Right lobe of liver (tissue), 6 donors: ENCODE data around the gene ATG2A. TPM values are rescaled to one million over a fixed set of nuclear protein-coding genes. Genes with fewer than 3 reads are reported as not detected.

Experiments used
- ATAC-seq, 4 donors: fragments of 200-7000 bp; cut with Tn5 transposase; one replicate each; pipeline ENCODE4 v1.9.1; 2020; ENCODE audit warnings: mild to moderate bottlenecking in 4 of 4, moderate library complexity in 4 of 4
- DNase-seq, 3 donors: peaks; one replicate each; pipeline ENCODE4 v3.0.0-alpha.2; 2020
- H3K27ac ChIP-seq, 3 donors: fragments of 200-600 bp; one replicate each; pipeline ENCODE4 v1.8.0; 2022
- H3K27me3 ChIP-seq, 2 donors: fragments of 200-600 bp; one replicate each; pipeline ENCODE4 v1.8.0; 2022
- H3K36me3 ChIP-seq, 4 donors: fragments of 200-600 bp; sonication (generic) in 1 of 4; one replicate each; pipeline versions ENCODE4 v1.5.1 to v1.8.0; 2017 to 2022; ENCODE audit warnings: control low read depth in 1 of 4
- H3K4me1 ChIP-seq, 4 donors: fragments of 200-600 bp; sonication (generic) in 1 of 4; one replicate each; pipeline versions ENCODE4 v1.5.1 to v1.8.0; 2017 to 2022; ENCODE audit warnings: control low read depth in 1 of 4
- H3K4me3 ChIP-seq, 3 donors: fragments of 200-600 bp; one replicate each; pipeline ENCODE4 v1.8.0; 2022
- H3K9me3 ChIP-seq, 4 donors: fragments of 200-600 bp; sonication (generic) in 1 of 4; one replicate each; pipeline versions ENCODE4 v1.5.1 to v1.8.0; 2017 to 2022; ENCODE audit warnings: control low read depth in 1 of 4
- POLR2A ChIP-seq: fragments of 450-650 bp; IDR thresholded peaks from one replicate; pipeline ENCODE4 v1.6.1; 2017; ENCODE audit warnings: antibody characterized with exemption, mild to moderate bottlenecking
- WGBS: methylation state at CpG from one replicate; pipeline ENCODE4 v1.1.6; 2018; ENCODE audit warnings: low coverage, low lambda C conversion rate; ENCODE audit not compliant: insufficient coverage; ENCODE audit errors: missing lambda C conversion rate; 5-methylcytosine and 5-hydroxymethylcytosine counted together
- intact Hi-C, 2 donors: fragments of 100-400 bp; cut with DNase I; formaldehyde crosslinking; loops; one replicate each; pipeline versions ENCODE4 v1.11.2 to v1.14.1; 2022
- total RNA-seq, 6 experiments: library from RNA; depleted of rRNA in 2 of 6; stranded (reverse); fragments of >200 nt in 2 of 6; fragmentation: NEBNext Ultra II Directional in 3 of 6; extraction: Animal tissue kit (Norgen Biotek cat#: 25700) in 3 of 6; gene quantifications; one replicate each; pipeline versions ENCODE4 v1.1.0 to v1.2.4, GENCODE V29; 2016 to 2023
- TF ChIP-seq, protein P1 (sequence below), 4 donors: fragments of 200-600 bp in 3 of 4; fragments of 450-650 bp in 1 of 4; IDR thresholded peaks; one replicate each; pipeline versions ENCODE4 v1.5.1 to v1.8.0; 2016 to 2022; ENCODE audit warnings: antibody characterized with exemption in 4 of 4, mild to moderate bottlenecking in 2 of 4
- donor health status: DM: no; HTN: yes; CAD: no.
- donor health status: DM: no; HTN: no; CAD: no.
- donor health status: DM: no; HTN: no; CAD: no.
- donor health status: DM: no; HTN: yes; CAD: no.
- donor health status: DM: no; HTN: yes; CAD: no.

ATG2A gene
- total RNA-seq, 6 experiments from 2014 or later = 26.4 to 42.9 (median 32.2) TPM

DNA sequence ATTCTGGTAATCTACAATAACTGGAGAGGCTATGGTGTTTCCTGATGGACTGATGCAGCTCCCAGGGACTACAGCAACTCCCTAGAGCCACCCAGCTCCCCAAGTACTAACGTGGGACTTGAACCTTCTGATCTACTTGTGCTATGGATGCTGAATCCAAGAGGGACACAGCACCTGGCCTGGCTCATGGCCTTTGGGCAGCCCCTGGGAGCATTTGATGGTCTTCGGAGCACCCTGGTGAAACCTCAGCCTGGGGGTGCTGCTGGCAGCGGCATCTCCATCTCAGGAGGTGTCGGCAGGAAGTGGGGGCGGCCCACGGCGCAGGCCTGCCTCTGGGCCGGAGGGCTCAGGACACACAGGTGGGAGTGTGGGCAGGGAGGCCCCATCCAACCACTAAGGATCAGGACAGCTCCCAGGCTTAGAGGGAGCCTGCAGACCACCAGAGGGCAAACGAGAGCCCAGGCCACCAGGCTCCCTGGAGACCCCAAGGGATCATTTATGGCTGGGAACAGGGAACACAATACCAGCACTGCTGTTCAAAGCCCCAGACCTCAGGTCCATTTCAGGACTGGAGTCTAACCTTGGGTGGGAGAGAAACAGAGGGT is 47.3 kb downstream of the ATG2A start:
- Histone ChIP-seq H3K36me3 (no peaks in the 10 kb centered on the region), H3K27me3 (no peaks in the 10 kb centered on the region), H3K4me1 (peaks cover 0 to 60% (median 37%) of the 10 kb centered on the region in 4 donors), H3K9me3 (no peaks in the 10 kb centered on the region), H3K4me3 (no peak overlapping the region), H3K27ac (peak overlapping the region in 2 of 3 donors; percentile 36 to 49)
- ATAC-seq = no peak
- WGBS = no CpG with 5 or more reads among the region's 9 CpGs
- intact Hi-C loops = no loop called here
- DNase-seq = peak in 1 of 3 donors; percentile 53
- TF ChIP-seq POLR2A = no peak

DNA sequence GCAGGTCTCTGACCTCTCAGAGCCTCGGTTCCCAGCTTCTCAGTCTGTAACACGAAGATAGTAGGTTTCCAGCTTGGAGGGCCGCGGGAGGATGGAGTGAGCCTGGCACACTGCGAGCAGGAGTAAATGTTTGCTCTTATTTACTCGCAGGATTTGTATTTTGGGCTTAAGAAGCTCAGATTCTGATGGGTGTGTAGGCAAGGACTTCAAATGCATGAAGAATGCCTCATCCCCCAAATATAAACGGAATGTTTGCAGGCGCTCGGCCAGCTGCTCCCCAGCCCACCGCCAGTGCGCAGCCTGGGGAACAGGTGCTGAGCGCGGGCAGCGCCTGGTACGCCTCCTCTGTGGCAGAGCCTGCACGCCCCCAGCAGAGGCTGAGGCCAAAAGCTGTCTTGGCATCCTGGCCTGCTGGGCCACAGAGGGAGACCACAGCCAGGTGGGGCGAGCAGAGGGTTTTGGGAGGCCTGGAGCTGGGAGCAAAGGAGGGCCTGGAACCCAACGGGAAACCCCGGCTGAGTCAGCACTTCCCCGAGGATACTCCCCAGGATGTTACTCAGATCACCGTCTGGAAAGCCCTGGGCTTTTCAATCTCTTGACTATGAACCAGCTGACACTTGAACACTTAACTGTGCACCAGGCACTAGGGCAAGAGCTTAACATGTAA is 48.0 kb downstream of the ATG2A start:
- Histone ChIP-seq H3K9me3 (no peaks in the 10 kb centered on the region), H3K27me3 (no peaks in the 10 kb centered on the region), H3K36me3 (no peaks in the 10 kb centered on the region), H3K4me1 (peaks cover 0 to 60% (median 41%) of the 10 kb centered on the region in 4 donors), H3K27ac (peak overlapping the region in 1 of 3 donors; percentile 49), H3K4me3 (no peak overlapping the region)
- TF ChIP-seq, protein P1, sequence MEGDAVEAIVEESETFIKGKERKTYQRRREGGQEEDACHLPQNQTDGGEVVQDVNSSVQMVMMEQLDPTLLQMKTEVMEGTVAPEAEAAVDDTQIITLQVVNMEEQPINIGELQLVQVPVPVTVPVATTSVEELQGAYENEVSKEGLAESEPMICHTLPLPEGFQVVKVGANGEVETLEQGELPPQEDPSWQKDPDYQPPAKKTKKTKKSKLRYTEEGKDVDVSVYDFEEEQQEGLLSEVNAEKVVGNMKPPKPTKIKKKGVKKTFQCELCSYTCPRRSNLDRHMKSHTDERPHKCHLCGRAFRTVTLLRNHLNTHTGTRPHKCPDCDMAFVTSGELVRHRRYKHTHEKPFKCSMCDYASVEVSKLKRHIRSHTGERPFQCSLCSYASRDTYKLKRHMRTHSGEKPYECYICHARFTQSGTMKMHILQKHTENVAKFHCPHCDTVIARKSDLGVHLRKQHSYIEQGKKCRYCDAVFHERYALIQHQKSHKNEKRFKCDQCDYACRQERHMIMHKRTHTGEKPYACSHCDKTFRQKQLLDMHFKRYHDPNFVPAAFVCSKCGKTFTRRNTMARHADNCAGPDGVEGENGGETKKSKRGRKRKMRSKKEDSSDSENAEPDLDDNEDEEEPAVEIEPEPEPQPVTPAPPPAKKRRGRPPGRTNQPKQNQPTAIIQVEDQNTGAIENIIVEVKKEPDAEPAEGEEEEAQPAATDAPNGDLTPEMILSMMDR (IDR thresholded peaks at IDR 0.05) = no peak
- no peak for TF ChIP-seq POLR2A
- peak in 1 of 3 donors; percentile 59 for DNase-seq
- intact Hi-C loops = no loop called here
- ATAC-seq = no peak
- 37% methylated on average over 11 of the region's 21 CpGs for WGBS

DNA sequence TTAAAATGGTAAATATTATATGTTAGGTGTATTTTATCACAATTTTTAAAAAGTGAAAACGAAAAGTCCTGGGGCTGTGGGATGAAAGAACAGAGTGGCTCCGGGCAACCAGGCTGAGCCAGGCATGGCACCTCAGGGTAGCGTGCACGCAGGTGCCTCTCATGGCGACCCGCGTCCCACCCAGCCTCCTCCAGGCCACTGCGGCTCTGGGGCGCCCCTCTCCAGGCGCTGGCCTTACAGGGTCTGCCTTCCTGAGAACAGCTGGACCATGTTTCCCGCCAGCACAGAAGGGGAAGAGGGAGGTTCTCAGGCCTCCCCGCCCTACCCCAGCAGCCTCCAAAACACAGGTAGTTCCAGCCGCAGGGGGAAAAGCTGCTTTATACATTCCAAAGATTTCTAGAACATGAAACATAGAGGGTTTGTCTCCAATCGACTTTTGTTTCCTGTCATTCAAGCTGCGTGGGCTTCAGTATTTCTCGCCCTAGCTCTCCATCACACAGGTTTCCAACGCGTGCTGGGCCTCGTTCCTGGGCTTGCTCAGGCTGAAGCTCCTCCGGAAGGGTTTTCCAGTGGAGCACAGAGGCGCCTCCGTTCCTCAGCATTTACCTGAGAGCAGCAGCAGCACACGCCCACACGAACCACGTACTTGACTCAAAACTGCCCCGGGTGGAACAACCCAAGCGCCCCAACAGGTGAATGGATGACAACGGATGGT is 49.1 kb downstream of the ATG2A start:
- Histone ChIP-seq H3K27ac (no peak overlapping the region), H3K9me3 (no peaks in the 10 kb centered on the region), H3K36me3 (no peaks in the 10 kb centered on the region), H3K27me3 (no peaks in the 10 kb centered on the region), H3K4me1 (peaks cover 0 to 64% (median 41%) of the 10 kb centered on the region in 4 donors), H3K4me3 (no peak overlapping the region)
- TF ChIP-seq, protein P1 (IDR thresholded peaks at IDR 0.05) = no peak
- no peak for TF ChIP-seq POLR2A
- ATAC-seq (no peak), DNase-seq (no peak)
- intact Hi-C loops = no loop called here
- WGBS = 78% methylated on average over 11 of the region's 28 CpGs

DNA sequence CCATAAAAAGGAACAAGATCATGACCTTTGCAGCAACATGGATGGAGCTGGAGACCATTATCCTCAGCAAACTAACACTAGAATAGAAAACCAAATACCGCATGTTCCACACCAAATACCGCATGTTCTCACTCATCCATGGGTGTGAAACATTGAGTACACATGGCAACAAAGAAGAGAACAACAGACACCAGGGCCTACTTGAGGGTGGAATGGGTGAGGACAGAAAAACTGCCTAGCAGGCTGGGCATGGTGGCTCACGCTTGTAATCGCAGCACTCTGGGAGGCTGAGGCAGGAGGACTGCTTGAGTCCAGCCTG is 50.9 kb downstream of the ATG2A start:
- 100% methylated on average over 2 of the region's 4 CpGs for WGBS
- intact Hi-C loops = no loop called here

More for the DNA sequence above, 50.9 kb downstream of the ATG2A start:
- Histone ChIP-seq H3K4me3 (no peak overlapping the region), H3K36me3 (no peaks in the 10 kb centered on the region), H3K27me3 (no peaks in the 10 kb centered on the region), H3K4me1 (peaks cover 0 to 48% (median 28%) of the 10 kb centered on the region in 4 donors), H3K9me3 (no peaks in the 10 kb centered on the region), H3K27ac (no peak overlapping the region)
- no peak for ATAC-seq
- TF ChIP-seq, protein P1 (IDR thresholded peaks at IDR 0.05) = no peak
- no peak for TF ChIP-seq POLR2A
- no peak for DNase-seq
